Hepatocyte (in vitro differentiated cells): ENCODE results near the gene DOK1. TPM values are rescaled to one million over a fixed set of nuclear protein-coding genes. Genes with fewer than 3 reads are reported as not detected.

ENCODE experiments used
- DNase-seq: peaks from one replicate; pipeline ENCODE4 v3.0.0-alpha.2; 2016; ENCODE audit warnings: low spot score
- H2AFZ ChIP-seq: fragments of 200-600 bp; sonication (generic); 2 replicates; pipeline ENCODE4 v1.6.0; 2016; ENCODE audit warnings: antibody characterized with exemption, mild to moderate bottlenecking
- H3K27ac ChIP-seq: fragments of 200-600 bp; sonication (generic); 2 replicates; pipeline ENCODE4 v1.5.1; 2016; ENCODE audit warnings: mild to moderate bottlenecking
- H3K27me3 ChIP-seq: fragments of 200-600 bp; sonication (generic); 2 replicates; pipeline ENCODE4 v1.6.1; 2016
- H3K36me3 ChIP-seq: fragments of 200-600 bp; sonication (generic); replicated peaks from 2 replicates; pipeline ENCODE4 v1.5.1; 2016; ENCODE audit warnings: low read depth; ENCODE audit not compliant: insufficient read depth
- H3K4me1 ChIP-seq: fragments of 200-600 bp; sonication (generic); 2 replicates; pipeline ENCODE4 v1.5.1; 2016; ENCODE audit warnings: mild to moderate bottlenecking, moderate library complexity; ENCODE audit not compliant: insufficient read depth
- H3K4me2 ChIP-seq: fragments of 200-600 bp; sonication (generic); 2 replicates; pipeline ENCODE4 v1.6.0; 2016
- H3K4me3 ChIP-seq: fragments of 200-600 bp; sonication (generic); 2 replicates; pipeline ENCODE4 v1.5.1; 2016; ENCODE audit warnings: mild to moderate bottlenecking
- H3K79me2 ChIP-seq: fragments of 200-600 bp; sonication (generic); 2 replicates; pipeline ENCODE4 v1.6.0; 2017; ENCODE audit warnings: mild to moderate bottlenecking
- H3K9me2 ChIP-seq: fragments of 200-600 bp; sonication (generic); replicated peaks from 2 replicates; pipeline ENCODE4 v1.6.0; 2017; ENCODE audit warnings: mild to moderate bottlenecking; ENCODE audit not compliant: insufficient read depth
- H3K9me3 ChIP-seq: fragments of 200-600 bp; sonication (generic); 2 replicates; pipeline ENCODE4 v1.5.1; 2016; ENCODE audit warnings: low read depth, mild to moderate bottlenecking
- H4K20me1 ChIP-seq: fragments of 200-600 bp; sonication (generic); 2 replicates; pipeline ENCODE4 v1.6.0; 2016; ENCODE audit warnings: mild to moderate bottlenecking; ENCODE audit not compliant: insufficient read depth, poor library complexity, severe bottlenecking
- EZH2 ChIP-seq: fragments of 200-600 bp; sonication (generic); IDR thresholded peaks from 2 replicates; pipeline ENCODE4 v1.6.1; 2016; ENCODE audit warnings: antibody characterized with exemption, mild to moderate bottlenecking, borderline replicate concordance
- EZH2phosphoT487 ChIP-seq: fragments of 200-600 bp; sonication (generic); IDR thresholded peaks from one replicate; pipeline ENCODE4 v1.6.1; 2018; ENCODE audit warnings: antibody characterized with exemption, mild to moderate bottlenecking, low read depth, moderate library complexity; ENCODE audit not compliant: unreplicated experiment, severe bottlenecking
- WGBS: methylation state at CpG from one replicate; pipeline ENCODE4 v1.1.6; 2016; ENCODE audit warnings: low lambda C conversion rate; ENCODE audit errors: missing lambda C conversion rate; 5-methylcytosine and 5-hydroxymethylcytosine counted together
- polyA plus RNA-seq: library from polyadenylated mRNA; unstranded; fragments of >200 nt; fragmentation: Nextera tagmentation; extraction: Ambion mirVana; gene quantifications from 2 replicates; pipeline ENCODE4 v1.2.1, GENCODE V29; 2016
- total RNA-seq: library from RNA; depleted of rRNA; stranded (reverse); fragments of >200 nt; gene quantifications from 2 replicates; pipeline ENCODE4 v1.2.3, GENCODE V29; 2014
- TF ChIP-seq, protein P1 (sequence below): fragments of 200-600 bp; sonication (generic); IDR thresholded peaks from 2 replicates; pipeline ENCODE4 v1.5.1; 2016; ENCODE audit warnings: antibody characterized with exemption, mild to moderate bottlenecking; ENCODE audit not compliant: poor library complexity

DOK1 gene
- total and polyA plus RNA-seq, 2 experiments from 2014 or later, result 8.0 to 11.4 TPM

DNA sequence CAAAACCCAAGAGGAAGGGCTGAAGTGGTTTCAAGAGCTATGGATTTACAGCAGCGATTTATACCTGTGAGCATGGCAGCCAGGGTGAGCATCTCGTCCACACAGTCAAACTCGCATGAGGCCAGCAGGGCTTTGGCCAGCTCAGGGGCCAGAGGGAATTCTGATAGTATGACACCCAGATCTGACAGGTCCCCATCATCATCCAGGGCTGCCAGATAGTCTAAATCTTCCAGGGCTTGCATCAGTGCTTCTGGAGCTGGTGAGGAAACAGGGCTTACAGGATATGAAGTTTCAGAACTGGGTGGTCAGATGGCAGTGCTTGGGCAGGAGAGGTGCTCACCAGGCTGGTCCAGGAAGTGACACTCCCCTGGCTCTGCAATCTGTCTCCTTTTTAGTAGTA is 32.0 kb upstream of the DOK1 start:
- no peaks in the 10 kb centered on the region for H3K9me3 ChIP-seq

DNA sequence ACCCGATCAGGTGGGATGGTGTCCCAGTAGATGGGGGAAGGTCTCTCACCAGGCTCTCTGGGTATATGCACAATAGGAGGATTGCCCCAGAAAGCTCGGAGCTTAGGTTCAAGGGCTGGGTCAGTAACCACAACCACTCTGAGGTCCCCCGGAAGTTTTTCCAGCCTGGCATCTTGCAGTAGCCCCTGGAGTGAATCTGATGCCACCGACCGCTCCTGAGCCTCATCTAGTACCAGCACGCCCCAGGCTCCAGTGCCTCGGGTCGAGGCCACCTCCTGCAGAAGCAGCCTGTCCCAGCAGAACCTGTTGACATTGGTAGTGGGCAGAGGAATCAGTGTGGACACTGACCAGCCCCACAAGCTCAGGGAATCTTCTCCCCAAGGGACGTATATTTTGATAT is 30.5 kb upstream of the DOK1 start:
- H3K9me2 ChIP-seq, result no peaks in the 10 kb centered on the region
- H3K36me3 ChIP-seq, result no peaks in the 10 kb centered on the region
- no peak for DNase-seq
- no peak overlapping the region for H3K4me3 ChIP-seq
- TF ChIP-seq, protein P1, sequence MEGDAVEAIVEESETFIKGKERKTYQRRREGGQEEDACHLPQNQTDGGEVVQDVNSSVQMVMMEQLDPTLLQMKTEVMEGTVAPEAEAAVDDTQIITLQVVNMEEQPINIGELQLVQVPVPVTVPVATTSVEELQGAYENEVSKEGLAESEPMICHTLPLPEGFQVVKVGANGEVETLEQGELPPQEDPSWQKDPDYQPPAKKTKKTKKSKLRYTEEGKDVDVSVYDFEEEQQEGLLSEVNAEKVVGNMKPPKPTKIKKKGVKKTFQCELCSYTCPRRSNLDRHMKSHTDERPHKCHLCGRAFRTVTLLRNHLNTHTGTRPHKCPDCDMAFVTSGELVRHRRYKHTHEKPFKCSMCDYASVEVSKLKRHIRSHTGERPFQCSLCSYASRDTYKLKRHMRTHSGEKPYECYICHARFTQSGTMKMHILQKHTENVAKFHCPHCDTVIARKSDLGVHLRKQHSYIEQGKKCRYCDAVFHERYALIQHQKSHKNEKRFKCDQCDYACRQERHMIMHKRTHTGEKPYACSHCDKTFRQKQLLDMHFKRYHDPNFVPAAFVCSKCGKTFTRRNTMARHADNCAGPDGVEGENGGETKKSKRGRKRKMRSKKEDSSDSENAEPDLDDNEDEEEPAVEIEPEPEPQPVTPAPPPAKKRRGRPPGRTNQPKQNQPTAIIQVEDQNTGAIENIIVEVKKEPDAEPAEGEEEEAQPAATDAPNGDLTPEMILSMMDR, result no peak
- WGBS, result 93% methylated on average over 9 of the region's 9 CpGs
- no peaks in the 10 kb centered on the region for H3K9me3 ChIP-seq
- peaks cover 18% of the 10 kb centered on the region for H3K27me3 ChIP-seq
- no peak overlapping the region for H2AFZ ChIP-seq
- H3K27ac ChIP-seq, result no peak overlapping the region
- peaks cover 7% of the 10 kb centered on the region for H4K20me1 ChIP-seq
- no peak overlapping the region for H3K4me2 ChIP-seq
- H3K79me2 ChIP-seq, result peaks cover 18% of the 10 kb centered on the region
- H3K4me1 ChIP-seq, result no peaks in the 10 kb centered on the region

More for the DNA sequence above, 32.0 kb upstream of the DOK1 start:
- no peaks in the 10 kb centered on the region for H3K9me2 ChIP-seq
- H3K4me3 ChIP-seq, result no peak overlapping the region
- peaks cover 33% of the 10 kb centered on the region for H3K27me3 ChIP-seq
- H3K36me3 ChIP-seq, result no peaks in the 10 kb centered on the region
- no peak for TF ChIP-seq EZH2
- no peak for TF ChIP-seq EZH2phosphoT487
- TF ChIP-seq, protein P1, result no peak
- no peaks in the 10 kb centered on the region for H3K4me1 ChIP-seq
- no peak overlapping the region for H3K4me2 ChIP-seq
- no peak overlapping the region for H2AFZ ChIP-seq
- peaks cover 3% of the 10 kb centered on the region for H3K79me2 ChIP-seq
- no peaks in the 10 kb centered on the region for H4K20me1 ChIP-seq
- no peak for DNase-seq
- WGBS, result 80% methylated on average over 3 of the region's 3 CpGs
- no peak overlapping the region for H3K27ac ChIP-seq

DNA sequence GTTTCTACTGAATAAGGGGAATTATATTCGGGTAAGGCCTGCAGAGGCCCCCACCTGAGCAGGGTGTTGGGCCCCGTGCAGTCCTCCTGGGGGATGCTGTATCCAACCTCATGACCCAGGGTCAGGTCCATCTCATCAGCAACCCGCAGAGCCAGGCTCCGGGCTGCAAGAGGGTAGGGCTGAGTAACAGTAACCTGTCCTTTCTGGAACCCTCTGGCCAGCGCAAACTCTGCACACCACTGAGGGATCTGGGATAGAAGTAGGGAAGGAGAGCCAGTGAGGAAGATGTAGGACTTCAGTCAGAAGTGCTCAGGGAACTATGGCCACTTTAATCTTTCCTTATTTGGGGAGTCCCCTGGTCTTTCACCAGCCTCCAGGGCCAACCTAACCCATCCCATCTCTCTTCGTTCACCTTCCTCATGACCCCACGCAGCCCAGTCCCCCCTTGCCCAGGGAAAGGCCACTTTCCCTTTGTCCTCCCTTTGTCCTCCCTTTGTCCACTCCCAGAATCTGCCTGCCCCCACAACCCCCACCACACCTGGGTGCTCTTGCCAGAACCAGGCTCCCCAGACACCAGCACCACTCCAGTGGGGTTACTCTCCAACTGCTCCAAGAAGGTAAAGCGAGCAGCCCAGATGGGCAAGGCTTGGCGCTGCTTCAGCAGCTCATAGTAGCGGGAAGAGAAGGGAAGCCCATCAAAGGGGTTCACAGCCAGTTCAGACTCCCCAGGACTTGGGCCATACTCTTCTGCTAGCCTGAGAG is 29.4 kb upstream of the DOK1 start:
- 93% methylated on average over 10 of the region's 10 CpGs for WGBS
- H3K4me3 ChIP-seq, result no peak overlapping the region

More for the DNA sequence above, 29.4 kb upstream of the DOK1 start:
- Histone ChIP-seq H3K9me2 (no peaks in the 10 kb centered on the region), H3K4me1 (no peaks in the 10 kb centered on the region), H2AFZ (no peak overlapping the region), H3K79me2 (peaks cover 22% of the 10 kb centered on the region), H3K27ac (no peak overlapping the region), H3K9me3 (no peaks in the 10 kb centered on the region), H3K4me2 (peak overlapping the region; percentile 10), H3K36me3 (no peaks in the 10 kb centered on the region), H3K27me3 (peaks cover 7% of the 10 kb centered on the region), H4K20me1 (peaks cover 7% of the 10 kb centered on the region)
- DNase-seq, result no peak
- TF ChIP-seq, protein P1, result no peak
- TF ChIP-seq EZH2, result no peak
- TF ChIP-seq EZH2phosphoT487, result no peak
